H9 (cell line): Measurements from ENCODE around the gene HS6ST1. TPM values are rescaled to one million over a fixed set of nuclear protein-coding genes. Genes with fewer than 3 reads are reported as not detected.

Experiments used
- DNase-seq: peaks from one replicate; pipeline ENCODE4 v3.0.0-alpha.2; 2017
- H2AFZ ChIP-seq: one replicate; pipeline ENCODE4 v1.6.1; 2013; ENCODE audit warnings: mild to moderate bottlenecking, low read length, control low read depth, moderate library complexity
- H2AK5ac ChIP-seq: 2 replicates; pipeline ENCODE4 v1.6.1; 2013; ENCODE audit warnings: low read length, control low read depth, mixed read lengths; ENCODE audit not compliant: insufficient read length
- H2BK120ac ChIP-seq: one replicate; pipeline ENCODE4 v1.6.1; 2013; ENCODE audit warnings: low read depth, mild to moderate bottlenecking, low read length, control low read depth, inconsistent platforms; ENCODE audit not compliant: poor library complexity, severe bottlenecking
- H2BK12ac ChIP-seq: 2 replicates; pipeline ENCODE4 v1.6.1; 2013; ENCODE audit warnings: low read length, control low read depth, mixed read lengths, low read depth; ENCODE audit not compliant: insufficient read length
- H2BK15ac ChIP-seq: 2 replicates; pipeline ENCODE4 v1.6.1; 2013; ENCODE audit warnings: low read depth, low read length, control low read depth
- H2BK20ac ChIP-seq: one replicate; pipeline ENCODE4 v1.6.1; 2013; ENCODE audit warnings: low read depth, mild to moderate bottlenecking, low read length, control low read depth, inconsistent platforms; ENCODE audit not compliant: poor library complexity, severe bottlenecking
- H2BK5ac ChIP-seq: 2 replicates; pipeline ENCODE4 v1.6.1; 2013; ENCODE audit warnings: low read length, control low read depth, mixed read lengths; ENCODE audit not compliant: insufficient read length
- H3K14ac ChIP-seq: 2 replicates; pipeline ENCODE4 v1.6.1; 2013; ENCODE audit warnings: low read length, control low read depth; ENCODE audit not compliant: insufficient read depth
- H3K18ac ChIP-seq: 2 replicates; pipeline ENCODE4 v1.6.1; 2013; ENCODE audit warnings: low read depth, mild to moderate bottlenecking, mixed read lengths, low read length, control low read depth; ENCODE audit not compliant: insufficient read length
- H3K23ac ChIP-seq: 2 replicates; pipeline ENCODE4 v1.6.1; 2013; ENCODE audit warnings: low read length, control low read depth, mixed read lengths, low read depth; ENCODE audit not compliant: insufficient read length
- H3K23me2 ChIP-seq: 2 replicates; pipeline ENCODE4 v1.6.1; 2013; ENCODE audit warnings: low read depth, mild to moderate bottlenecking, mixed read lengths, low read length, control low read depth; ENCODE audit not compliant: insufficient read length, poor library complexity, severe bottlenecking
- H3K27ac ChIP-seq: 2 replicates; pipeline ENCODE4 v1.5.1; 2013; ENCODE audit warnings: low read length, control low read depth, mixed read lengths, low read depth; ENCODE audit not compliant: insufficient read length
- H3K27me3 ChIP-seq: 2 replicates; pipeline ENCODE4 v1.6.1; 2013; ENCODE audit warnings: low read length, control low read depth, inconsistent platforms; ENCODE audit not compliant: insufficient read depth
- H3K4ac ChIP-seq: 2 replicates; pipeline ENCODE4 v1.6.1; 2013; ENCODE audit warnings: low read depth, mild to moderate bottlenecking, control low read depth, inconsistent platforms, low read length, moderate library complexity
- H3K4me1 ChIP-seq: 2 replicates; pipeline ENCODE4 v1.6.1; 2013; ENCODE audit warnings: low read length, control low read depth, inconsistent platforms; ENCODE audit not compliant: insufficient read depth
- H3K4me2 ChIP-seq: 2 replicates; pipeline ENCODE4 v1.6.1; 2013; ENCODE audit warnings: low read length, control low read depth, mixed read lengths; ENCODE audit not compliant: insufficient read length, insufficient read depth
- H3K56ac ChIP-seq: 2 replicates; pipeline ENCODE4 v1.6.1; 2013; ENCODE audit warnings: low read depth, mild to moderate bottlenecking, mixed read lengths, low read length, control low read depth; ENCODE audit not compliant: insufficient read length
- H3K79me1 ChIP-seq: 2 replicates; pipeline ENCODE4 v1.6.1; 2013; ENCODE audit warnings: low read depth, mild to moderate bottlenecking, moderate library complexity, low read length, control low read depth, inconsistent platforms; ENCODE audit not compliant: insufficient read depth, poor library complexity, severe bottlenecking
- H3K79me2 ChIP-seq: 2 replicates; pipeline ENCODE4 v1.6.1; 2013; ENCODE audit warnings: low read length, control low read depth, inconsistent platforms; ENCODE audit not compliant: insufficient read depth
- H3K9ac ChIP-seq: 2 replicates; pipeline ENCODE4 v1.6.1; 2013; ENCODE audit warnings: low read length, control low read depth, mixed read lengths; ENCODE audit not compliant: insufficient read length; ENCODE audit errors: extremely low read depth
- H3K9me3 ChIP-seq: one replicate; pipeline ENCODE4 v1.6.1; 2013; ENCODE audit warnings: low read depth, low read length, inconsistent platforms; ENCODE audit not compliant: control insufficient read depth
- H3T11ph ChIP-seq: one replicate; pipeline ENCODE4 v1.6.1; 2013; ENCODE audit warnings: mild to moderate bottlenecking, low read length, control low read depth, inconsistent platforms
- H4K20me1 ChIP-seq: one replicate; pipeline ENCODE4 v1.6.1; 2013; ENCODE audit not compliant: control insufficient read depth, insufficient read length, insufficient read depth
- H4K5ac ChIP-seq: 2 replicates; pipeline ENCODE4 v1.6.1; 2013; ENCODE audit warnings: low read depth, mild to moderate bottlenecking, mixed read lengths, low read length, control low read depth; ENCODE audit not compliant: insufficient read length
- H4K8ac ChIP-seq: replicated peaks from 2 replicates; pipeline ENCODE4 v1.6.1; 2013; ENCODE audit warnings: low read length, control low read depth, mixed read lengths, low read depth; ENCODE audit not compliant: insufficient read length
- H4K91ac ChIP-seq: 2 replicates; pipeline ENCODE4 v1.6.1; 2013; ENCODE audit warnings: low read depth, mild to moderate bottlenecking, moderate library complexity, mixed read lengths, low read length, control low read depth; ENCODE audit not compliant: insufficient read length
- H3K27ac Mint-ChIP-seq, 3 experiments: 2 replicates in 2 of 3; 3 replicates in 1 of 3; pipeline ENCODE4 v1.8.0; 2020 to 2021; ENCODE audit warnings: mixed read lengths in 3 of 3, mild to moderate bottlenecking in 1 of 3, moderate library complexity in 1 of 3
- H3K27me3 Mint-ChIP-seq: 2 replicates; pipeline ENCODE4 v1.8.0; 2021; ENCODE audit warnings: low read depth, mild to moderate bottlenecking, moderate library complexity, mixed read lengths
- H3K36me3 Mint-ChIP-seq, 3 experiments: 2 replicates in 2 of 3; 3 replicates in 1 of 3; pipeline ENCODE4 v1.8.0; 2020 to 2021; ENCODE audit warnings: low read depth in 3 of 3, mixed read lengths in 3 of 3; ENCODE audit not compliant: insufficient read depth in 1 of 3
- H3K4me1 Mint-ChIP-seq, 2 experiments: 2 replicates each; pipeline ENCODE4 v1.8.0; 2020; ENCODE audit warnings: mixed read lengths in 2 of 2
- H3K4me3 Mint-ChIP-seq, 2 experiments: 2 replicates in 1 of 2; 3 replicates in 1 of 2; pipeline ENCODE4 v1.8.0; 2020 to 2021; ENCODE audit warnings: mild to moderate bottlenecking in 2 of 2, mixed read lengths in 2 of 2, moderate library complexity in 1 of 2
- H3K9me3 Mint-ChIP-seq, 2 experiments: 2 replicates in 1 of 2; 3 replicates in 1 of 2; pipeline ENCODE4 v1.8.0; 2020; ENCODE audit warnings: mild to moderate bottlenecking in 2 of 2, mixed read lengths in 2 of 2, moderate library complexity in 1 of 2
- CTCF ChIP-seq: fragments of 200-600 bp; sonication (generic); conservative IDR thresholded peaks from 3 replicates; pipeline ENCODE4 v1.8.0; 2021; ENCODE audit warnings: antibody characterized with exemption, mild to moderate bottlenecking
- WGBS: extraction: QIAGEN DNeasy Blood & Tissue Kit; methylation state at CpG from one replicate; pipeline ENCODE4 v1.1.7; 2013; ENCODE audit warnings: missing lambda C conversion rate, low lambda C conversion rate, mixed read lengths; ENCODE audit not compliant: insufficient read length; ENCODE audit errors: extremely low coverage; 5-methylcytosine and 5-hydroxymethylcytosine counted together
- total RNA-seq: library from RNA; stranded (reverse); gene quantifications from 2 replicates; pipeline ENCODE4 v1.2.1, GENCODE V29; 2021

HS6ST1 gene
- total RNA-seq, 1 experiment from 2014 or later: 60.2 TPM

DNA sequence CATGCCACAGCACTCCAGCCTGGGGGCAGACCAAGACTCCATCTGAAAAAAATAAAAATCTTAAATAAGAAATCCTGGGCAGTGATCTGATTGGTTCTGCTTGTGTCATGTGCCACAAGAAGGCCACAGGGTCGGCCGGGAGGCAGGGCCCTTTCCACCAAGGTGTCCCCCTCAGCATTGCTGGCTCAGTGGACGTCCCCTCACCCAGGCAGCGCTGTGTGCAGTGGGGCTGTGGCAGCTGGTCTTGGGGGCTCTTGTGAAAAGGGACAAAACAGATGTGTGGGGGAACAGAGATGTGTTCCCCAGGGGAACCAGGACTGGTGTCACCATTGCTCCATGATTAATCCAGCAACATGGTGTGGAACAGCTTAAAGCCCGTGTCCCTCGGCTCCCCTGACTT is 60.5 kb downstream of the HS6ST1 start:
- WGBS: no CpG with 5 or more reads among the region's 6 CpGs
- no peak overlapping the region for H3K56ac ChIP-seq
- H3K18ac ChIP-seq: no peak overlapping the region
- no peak overlapping the region for H2BK120ac ChIP-seq
- Mint-ChIP-seq H3K27ac (no peak overlapping the region), H3K36me3 (no peaks in the 10 kb centered on the region; a peak in 2 of 7 replicates), H3K4me1 (peaks cover 33 to 37% of the 10 kb centered on the region in 2 experiments), H3K4me3 (no peak overlapping the region), H3K27me3 (peaks cover 8% of the 10 kb centered on the region), H3K9me3 (no peaks in the 10 kb centered on the region; a peak in 1 of 5 replicates)
- H2AK5ac ChIP-seq: no peak overlapping the region
- no peak overlapping the region for H2BK5ac ChIP-seq
- no peaks in the 10 kb centered on the region for H3K79me2 ChIP-seq
- H2BK15ac ChIP-seq: no peak overlapping the region
- H4K8ac ChIP-seq: no peak overlapping the region
- H2BK12ac ChIP-seq: no peak overlapping the region
- TF ChIP-seq CTCF: no peak
- no peak overlapping the region for H4K91ac ChIP-seq
- no peaks in the 10 kb centered on the region for H4K20me1 ChIP-seq
- H3K4me1 ChIP-seq: peaks cover 9% of the 10 kb centered on the region; the same call in 1 of the 2 replicates
- no peaks in the 10 kb centered on the region for H3K27me3 ChIP-seq
- H3K9me3 ChIP-seq: no peaks in the 10 kb centered on the region
- DNase-seq: no peak
- H3K27ac ChIP-seq: no peak overlapping the region
- no peak overlapping the region for H3K4ac ChIP-seq
- no peak overlapping the region for H3T11ph ChIP-seq
- no peak overlapping the region for H2AFZ ChIP-seq
- H3K4me2 ChIP-seq: no peak overlapping the region
- no peak overlapping the region for H3K23ac ChIP-seq
- H3K23me2 ChIP-seq: no peaks in the 10 kb centered on the region
- H4K5ac ChIP-seq: no peak overlapping the region
- no peak overlapping the region for H3K14ac ChIP-seq
- no peak overlapping the region for H2BK20ac ChIP-seq
- H3K9ac ChIP-seq: no peak overlapping the region
- no peaks in the 10 kb centered on the region for H3K79me1 ChIP-seq
